HG03342 (cell line): Measurements from ENCODE around the gene AEBP2.
"Not testable (repeated sequence)": the region's sequence is repeated elsewhere in the genome, so short reads cannot be mapped to it uniquely, and the experiment has no call there.

Experiments
- ATAC-seq: cut with Tn5 transposase; IDR thresholded peaks from one replicate; pipeline ENCODE4 v1.9.1; 2021; ENCODE audit warnings: mild to moderate bottlenecking, moderate library complexity; ENCODE audit not compliant: unreplicated experiment

The AEBP2 gene

DNA sequence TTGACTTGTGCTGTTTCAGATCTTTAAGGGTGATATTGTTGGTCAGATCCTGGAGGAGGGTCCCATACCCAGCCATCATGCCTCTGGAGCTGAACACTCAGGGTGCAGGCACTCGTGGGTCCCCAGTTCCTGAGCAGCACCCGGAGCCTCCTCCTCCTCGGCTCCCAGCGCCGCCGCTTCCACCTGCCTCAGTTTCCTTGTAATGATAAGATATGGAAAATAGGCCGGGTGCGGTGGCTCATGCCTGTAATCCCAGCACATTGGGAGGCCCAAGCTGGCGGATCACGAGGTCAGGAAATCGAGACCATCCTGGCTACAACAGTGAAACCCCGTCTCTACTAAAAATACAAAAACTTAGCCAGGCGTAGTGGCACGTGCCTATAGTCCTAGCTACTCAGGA is 20.2 kb upstream of the AEBP2 start:
- no peak for ATAC-seq

DNA sequence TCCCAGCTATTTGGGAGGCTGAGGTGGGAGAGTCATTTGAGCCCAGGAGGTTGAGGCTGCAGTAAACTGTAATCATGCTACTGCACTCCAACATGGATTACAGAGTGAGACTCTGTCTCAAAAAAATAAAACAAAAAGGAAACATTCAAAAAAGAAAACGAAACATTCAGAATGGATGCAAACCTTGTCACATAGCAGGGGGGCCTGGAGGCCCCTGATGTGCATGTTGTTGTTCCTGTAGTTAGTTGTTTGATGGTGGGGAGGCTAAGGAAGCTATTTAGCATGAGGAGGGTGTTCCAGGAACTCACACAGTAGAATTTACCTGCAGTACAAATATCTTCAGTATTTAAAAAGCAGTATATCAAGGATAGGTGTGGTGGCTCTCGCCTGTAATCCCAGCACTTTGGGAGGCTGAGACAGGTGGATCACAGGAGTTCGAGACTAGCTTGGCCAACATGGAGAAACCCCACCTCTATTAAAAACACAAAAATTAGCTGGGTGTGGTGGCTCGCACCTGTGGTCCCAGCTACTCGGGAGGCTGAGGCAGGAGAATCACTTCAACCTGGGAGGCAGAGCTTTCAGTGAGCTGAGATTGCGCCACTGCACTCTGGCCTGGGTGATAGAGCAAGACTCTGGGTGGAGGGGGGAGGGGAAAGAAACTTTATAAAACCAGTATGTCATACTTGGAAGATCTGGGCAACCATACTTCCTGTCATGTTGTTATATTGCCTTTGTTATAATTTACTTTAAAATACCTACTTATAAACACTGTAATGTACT is 17.6 kb upstream of the AEBP2 start:
- ATAC-seq: no peak

DNA sequence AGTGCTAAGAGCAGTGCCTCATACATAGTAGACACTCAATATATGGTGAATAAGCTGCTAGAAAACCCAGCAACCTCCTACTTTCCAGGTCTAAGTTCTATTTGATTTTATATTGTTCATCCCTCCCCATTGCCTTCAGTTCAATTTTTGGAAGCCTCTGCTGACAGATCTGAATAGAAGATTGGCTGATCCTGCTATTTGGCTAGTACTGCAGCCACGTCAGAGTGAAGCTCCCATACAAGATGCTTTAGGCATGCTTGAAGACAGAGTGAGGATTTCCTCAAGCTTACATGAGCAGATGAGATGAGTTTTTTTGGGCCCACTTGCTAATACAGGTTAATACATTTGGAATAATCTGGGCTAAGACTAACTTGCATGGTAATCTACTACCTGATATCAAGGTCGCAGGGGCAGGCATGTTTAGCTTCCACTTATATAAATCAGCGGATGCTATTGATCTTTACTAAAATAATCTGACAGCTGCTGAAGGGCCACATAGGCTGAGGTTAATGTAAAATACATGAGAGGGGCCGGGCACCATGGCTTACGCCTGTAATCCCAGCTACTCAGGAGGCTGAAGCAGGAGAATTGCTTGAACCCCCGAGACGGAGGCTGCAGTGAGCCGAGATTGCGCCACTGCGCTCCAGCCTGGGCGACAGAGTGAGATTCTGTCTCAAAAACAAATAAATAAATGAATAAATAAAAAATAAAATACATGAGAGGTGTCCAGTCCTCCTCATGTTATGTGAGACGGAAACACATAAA is 15.9 kb upstream of the AEBP2 start:
- no peak for ATAC-seq

DNA sequence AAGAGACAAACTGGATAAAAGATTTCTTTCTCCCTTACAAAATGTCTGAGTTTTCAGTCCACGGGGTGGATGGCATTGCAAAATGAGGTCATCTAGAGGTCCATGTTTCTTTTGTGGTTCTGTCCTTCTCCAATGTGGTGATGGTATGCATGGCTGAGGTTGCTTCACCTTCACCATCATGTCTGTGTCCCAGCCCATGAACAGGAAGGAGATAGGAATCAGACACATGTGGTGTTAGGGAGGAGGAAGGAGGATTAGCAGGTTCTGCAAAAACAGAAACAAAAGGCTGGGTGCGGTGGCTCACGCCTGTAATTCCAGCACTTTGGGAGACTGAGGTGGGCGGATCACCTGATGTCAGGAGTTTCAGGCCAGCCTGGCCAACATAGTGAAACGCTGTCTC is 11.0 kb upstream of the AEBP2 start:
- ATAC-seq: no peak

DNA sequence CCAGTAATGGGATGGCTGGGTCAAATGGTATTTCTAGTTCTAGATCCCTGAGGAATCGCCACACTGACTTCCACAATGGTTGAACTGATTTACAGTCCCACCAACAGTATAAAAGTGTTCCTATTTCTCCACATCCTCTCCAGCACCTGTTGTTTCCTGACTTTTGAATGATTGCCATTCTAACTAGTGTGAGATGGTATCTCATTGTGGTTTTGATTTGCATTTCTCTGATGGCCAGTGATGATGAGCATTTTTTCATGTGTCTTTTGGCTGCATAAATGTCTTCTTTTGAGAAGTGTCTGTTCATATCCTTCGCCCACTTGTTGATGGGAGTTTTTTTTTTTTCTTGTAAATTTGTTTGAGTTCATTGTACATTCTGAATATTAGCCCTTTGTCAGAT is 9.8 kb upstream of the AEBP2 start:
- not testable (repeated sequence) for ATAC-seq

DNA sequence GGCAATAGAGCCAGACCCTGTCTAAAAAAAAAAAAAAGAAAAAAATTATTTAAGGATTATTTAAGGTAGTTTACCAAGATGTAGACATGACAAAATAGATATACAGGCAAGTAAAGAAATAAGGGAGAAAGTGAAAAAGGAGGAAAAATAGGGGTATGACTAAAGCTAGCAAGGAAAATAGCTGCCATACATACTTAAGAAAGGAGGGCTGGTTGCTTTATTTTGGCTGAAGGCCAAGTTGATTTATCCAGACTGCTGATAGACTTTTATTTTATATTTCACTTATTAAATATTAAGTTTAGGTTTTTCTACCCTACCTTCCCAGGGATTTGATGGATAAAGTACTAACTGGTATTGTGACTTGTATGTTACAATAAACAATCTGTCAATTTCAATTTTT is 8.3 kb upstream of the AEBP2 start:
- no peak for ATAC-seq

DNA sequence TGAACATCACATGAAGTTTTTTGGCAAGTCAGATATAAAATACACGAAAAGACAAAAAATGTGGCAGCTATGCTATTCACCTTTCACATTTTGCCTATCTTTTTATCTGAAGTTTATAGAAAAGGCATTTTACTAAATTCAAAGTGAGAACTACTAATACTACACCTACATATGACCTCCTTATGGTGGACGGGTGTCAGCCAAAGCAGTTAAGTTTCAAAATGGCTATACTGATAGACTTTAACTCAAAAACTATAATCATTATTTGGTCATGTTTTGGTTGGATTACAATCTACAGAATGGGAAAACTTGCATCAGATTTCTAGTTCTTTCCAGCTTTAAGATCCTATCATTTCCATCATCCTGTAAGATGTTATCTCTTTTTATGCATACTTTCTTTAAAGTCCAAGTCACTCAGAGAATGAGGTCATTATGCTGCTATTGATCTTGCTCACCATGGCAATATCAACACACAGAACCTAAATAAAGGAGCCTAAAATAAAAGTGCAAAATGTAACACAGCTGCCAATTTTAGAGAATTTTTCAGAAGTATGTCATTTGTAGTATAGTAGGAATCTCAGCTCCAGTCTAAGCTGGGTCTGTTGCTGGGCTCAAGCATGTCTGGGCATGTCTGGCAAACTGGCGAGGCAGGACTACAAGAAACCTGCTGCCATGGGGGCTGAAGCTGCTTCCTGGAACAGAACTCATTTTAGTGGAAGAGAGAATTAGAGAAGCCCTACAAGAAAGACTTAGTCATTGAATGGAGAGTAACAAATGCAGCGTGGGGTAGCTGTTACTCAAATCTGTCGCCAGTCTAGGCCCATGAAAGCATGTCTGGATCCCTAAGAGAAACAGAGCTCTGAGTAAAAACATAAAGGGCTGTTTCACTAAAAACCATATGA is 7.6 kb upstream of the AEBP2 start:
- ATAC-seq: peak; percentile 48

DNA sequence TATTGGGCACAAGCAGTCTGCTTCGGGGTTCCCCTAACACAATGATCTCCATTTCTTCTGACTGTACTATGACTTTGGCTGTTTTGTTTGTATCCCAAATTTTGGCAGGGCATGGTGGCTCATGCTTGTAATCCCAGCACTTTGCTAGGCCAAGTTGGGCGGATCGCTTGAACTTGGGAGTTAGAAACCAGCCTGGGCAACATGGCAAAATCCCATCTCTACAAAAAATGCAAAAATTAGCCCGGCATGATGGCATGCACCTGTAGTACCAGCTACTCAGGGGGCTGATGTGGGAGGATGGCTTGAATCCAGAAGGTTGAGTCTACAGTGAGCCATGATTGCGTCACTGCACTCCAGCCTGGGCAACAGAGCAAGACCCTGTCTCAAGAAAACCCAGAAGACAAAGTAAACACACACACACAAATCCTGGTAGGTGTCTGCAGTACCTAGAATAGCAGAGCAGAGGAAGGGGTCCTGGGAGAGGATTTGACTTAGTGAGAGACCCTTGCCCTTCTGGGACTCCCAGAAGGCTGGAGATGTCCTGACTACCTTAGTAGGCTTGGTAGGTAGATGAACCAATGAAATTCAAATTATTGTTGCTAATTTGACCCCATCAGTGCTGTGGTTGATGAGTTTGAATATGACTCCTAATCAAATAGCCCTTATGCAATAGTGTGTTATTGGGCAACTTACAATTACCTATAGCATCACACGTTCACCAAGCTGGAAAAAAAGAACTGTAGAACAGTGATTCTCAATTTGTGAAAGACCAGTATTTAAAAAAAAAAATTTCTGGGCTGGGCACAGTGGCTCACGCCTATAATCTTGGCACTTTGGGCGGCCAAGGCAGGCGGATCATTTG is 6.8 kb upstream of the AEBP2 start:
- ATAC-seq: no peak

DNA sequence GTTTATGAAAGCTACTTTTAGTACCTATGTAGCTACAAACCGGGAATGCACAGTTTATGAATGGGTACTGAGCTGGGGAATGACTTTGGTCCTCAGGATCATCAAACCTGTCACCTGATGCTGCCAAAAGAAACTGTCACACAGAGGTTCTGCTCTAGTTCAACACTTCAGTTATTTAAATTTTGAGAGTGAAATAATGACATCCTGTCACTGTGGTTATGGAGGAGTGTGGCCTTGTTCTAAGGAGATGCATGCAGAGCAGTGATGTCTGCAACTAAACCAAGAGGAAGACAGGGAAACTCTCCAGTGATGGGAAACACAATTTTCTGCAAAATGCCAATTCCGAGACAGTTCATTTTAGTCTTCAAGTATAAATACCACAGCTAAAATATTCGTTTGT is 4.8 kb upstream of the AEBP2 start:
- ATAC-seq: no peak

DNA sequence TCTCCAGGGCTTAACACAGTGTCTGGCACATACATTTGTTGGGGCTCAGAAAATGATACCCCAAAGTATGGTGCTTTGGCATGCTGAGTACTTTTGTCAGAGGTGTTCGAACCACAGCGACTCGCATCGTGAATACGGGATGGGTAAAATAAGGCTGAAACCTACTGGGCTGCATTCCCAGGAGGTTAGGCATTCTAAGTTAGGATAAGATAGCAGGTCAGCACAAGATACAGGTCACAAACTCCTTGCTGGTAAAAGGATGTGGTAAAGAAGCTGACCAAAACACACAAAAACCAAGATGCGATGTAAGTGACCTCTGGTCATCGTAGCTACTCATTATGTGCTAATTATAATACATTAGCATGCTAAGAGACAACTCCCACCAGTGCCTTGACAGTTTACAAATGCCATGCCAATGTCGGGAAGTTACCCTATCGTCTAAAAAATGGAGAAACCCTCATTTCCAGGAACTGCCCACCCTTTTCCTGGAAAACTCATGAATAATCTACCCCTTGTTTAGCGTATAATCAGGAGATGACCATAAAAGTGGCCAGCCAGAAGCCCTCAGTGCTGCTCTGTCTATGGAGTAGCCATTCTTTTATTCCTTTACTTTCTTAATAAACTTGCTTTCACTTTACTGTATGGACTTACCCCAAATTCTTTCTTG is 3.3 kb upstream of the AEBP2 start:
- no peak for ATAC-seq

DNA sequence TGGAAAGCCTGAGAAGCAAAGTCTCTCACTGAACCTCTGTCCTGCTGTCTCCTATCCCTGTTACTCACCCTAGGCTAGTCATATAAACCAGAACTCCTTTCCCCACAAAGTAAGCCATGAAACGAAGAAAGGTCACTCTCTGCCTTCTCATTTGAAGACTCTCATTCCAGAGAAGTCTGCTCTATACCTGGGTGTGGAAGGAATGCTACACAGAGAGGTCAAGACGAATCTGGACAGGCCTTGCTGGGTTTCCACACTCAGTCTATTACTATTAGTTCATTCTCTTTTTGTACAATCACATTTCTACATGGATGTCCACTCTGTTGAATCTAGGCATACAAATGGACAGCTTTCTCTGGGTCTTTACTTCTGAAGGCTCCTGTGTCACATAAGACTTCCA is 2.4 kb upstream of the AEBP2 start:
- ATAC-seq: no peak

DNA sequence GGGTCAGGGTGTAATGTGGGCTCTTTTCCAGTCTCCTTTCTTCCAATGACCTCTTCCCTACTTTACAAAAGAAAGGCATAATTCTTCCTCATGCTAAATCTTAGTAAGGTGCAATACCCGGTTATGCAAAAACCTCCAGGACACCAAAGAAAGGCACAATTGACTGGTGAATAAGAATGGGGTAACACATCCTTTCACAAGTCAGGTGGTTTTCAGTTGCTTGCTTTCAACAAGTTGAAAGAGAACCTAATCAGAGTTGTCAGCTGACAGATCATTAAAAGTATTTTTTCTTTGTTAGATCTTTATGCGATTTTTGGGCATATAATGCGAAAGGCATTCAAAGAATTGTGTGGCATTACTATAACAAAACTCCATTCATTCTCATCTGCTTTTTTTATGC is 1.3 kb upstream of the AEBP2 start:
- ATAC-seq: no peak

DNA sequence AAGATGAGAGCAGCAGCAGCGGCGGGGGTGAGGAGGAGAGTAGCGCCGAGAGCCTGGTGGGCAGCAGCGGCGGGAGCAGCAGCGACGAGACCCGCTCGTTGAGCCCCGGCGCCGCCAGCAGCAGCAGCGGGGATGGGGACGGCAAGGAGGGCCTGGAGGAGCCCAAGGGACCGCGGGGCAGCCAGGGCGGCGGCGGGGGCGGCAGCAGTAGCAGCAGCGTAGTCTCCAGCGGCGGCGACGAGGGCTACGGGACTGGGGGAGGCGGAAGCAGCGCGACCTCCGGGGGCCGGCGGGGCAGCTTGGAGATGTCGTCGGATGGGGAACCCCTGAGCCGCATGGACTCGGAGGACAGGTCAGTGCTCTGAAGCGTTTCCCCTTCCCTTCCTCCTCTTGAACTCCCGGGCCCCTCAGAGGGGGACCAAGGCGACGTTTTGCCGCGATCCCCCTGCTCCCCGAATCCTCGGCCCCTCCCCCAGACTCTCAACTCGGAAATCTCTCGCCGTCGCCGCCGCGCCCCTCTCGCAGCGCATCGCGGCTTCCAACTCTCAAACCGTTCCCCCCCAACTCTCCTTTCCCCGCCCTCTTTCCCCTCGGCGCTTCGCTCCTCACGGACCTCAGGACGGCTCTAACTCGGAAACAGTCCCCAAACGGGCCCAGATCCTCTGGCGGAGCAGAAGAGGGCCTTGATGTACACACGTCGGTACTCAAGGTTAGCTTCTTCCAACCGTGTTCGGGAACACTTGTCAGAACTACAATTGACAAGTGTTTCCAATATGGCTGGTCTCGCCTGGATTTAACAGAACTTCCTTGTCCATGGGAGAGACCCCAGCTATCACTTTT is 947 bp downstream of the AEBP2 start:
- ATAC-seq: peak; percentile 33

DNA sequence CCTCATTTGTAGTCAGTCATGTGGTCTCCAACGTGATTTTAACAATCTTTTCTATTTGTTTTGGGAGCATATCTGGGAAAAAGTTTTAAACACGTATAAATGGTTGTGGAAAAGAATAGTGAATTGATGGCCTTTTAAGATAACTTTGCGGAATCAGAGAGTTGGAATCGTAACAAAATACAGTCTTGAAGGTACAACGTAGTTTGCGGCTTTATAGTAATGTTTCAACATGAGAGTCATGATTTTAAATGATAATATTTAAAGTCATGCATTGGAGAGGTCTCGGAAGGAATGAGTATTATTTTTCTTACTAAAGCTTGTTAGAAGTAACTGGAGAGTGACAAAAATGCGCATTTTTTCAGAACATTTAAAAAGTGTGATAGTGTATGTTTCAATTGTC is 1.6 kb downstream of the AEBP2 start:
- no peak for ATAC-seq

DNA sequence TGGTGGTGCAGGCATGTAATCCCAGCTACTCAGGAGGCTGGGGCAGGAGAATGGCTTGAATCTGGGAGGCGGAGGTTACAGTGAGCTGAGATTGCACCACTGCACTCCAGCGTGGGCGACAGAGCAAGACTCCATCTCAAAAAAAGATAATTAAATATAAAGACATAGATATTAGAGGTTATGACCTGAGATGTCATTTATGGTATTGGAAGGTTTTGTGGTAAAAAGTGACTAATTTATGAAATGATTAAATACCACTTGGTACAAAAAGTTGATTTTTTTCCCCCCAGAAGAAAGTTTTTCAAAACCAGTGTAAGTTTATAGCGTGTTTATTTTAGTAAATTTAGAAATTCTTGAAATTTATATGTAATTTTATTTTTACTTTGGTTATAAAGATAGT is 4.3 kb downstream of the AEBP2 start:
- ATAC-seq: no peak

DNA sequence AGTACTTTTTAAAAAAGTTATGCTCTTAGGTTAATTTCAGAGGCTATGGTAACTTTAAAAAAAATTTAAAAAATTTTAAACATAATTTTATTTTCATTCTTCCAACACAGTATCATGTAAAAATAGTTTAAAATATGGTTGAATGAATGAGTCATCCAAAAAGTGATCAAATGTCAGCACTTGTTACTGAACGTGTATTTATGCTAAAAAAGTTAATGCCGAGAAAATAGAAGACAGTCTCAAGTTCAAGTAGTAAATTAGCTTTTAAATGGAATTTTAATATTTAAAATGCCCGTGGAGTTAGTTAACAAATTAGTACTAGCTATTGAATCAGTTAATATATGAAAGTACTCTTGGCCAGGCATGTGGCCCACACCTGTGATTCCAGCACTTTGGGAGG is 4.8 kb downstream of the AEBP2 start:
- ATAC-seq: no peak

DNA sequence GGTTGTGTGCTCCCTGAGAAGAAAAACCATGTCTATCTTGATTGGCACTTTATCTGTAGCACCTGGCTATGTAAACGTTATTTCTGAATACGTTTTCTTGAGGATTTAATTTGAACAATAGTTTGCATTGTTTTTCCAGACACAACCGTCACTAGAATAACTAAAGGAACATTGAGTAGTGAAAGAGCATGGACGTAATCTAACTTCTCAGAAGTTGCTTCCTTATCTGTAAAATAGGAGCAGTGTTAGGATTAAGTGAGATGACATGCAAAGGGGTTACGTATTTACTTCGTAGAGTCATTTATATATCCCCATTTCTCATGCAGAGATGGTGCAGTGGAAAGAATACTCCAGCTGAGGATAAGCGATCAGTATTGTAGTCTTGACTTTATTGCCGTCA is 8.1 kb downstream of the AEBP2 start:
- ATAC-seq: no peak

DNA sequence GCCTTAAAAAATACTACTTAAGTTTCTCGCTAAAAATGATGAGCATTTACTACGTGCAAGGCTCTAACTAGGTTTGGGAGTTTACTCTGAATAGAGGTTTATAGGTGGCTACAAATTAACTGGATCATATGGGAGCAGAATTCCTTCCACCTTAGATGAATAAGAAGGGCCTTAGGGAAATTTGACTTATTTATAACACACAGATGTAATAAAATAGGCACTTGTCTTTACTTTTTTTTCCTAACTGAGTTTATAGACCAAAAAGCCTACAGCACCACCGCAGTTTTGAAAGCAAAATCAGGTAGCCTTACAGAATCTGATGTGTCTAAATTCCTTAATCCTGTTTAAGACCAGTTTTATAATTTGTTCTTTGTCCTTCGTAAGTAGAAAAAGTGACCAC is 10.5 kb downstream of the AEBP2 start:
- ATAC-seq: no peak

DNA sequence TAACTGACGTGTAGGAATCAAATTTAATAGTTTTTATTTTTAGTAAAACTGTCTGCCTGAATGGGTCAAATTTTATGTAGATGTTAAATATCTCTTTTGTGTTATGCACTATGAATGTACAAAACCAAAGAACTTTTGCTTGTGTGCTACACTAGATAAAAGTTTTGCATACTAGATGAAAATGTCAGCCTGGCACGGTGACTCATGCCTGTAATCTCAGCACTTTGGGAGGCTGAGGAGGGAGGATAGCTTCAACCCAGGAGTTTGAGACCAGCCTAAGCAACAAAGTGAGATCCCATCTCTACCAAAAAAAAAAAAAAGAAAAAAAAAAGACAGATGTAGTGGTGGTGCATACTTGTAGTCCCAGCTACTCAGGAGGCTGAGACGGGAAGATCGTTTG is 11.1 kb downstream of the AEBP2 start:
- ATAC-seq: no peak
